Suprapubic skin (tissue), 4 donors: ENCODE results near the gene TBL1X. TPM values are rescaled to one million over a fixed set of nuclear protein-coding genes. Genes with fewer than 3 reads are reported as not detected.

Experiments
- DNase-seq, 2 donors: peaks; one replicate each; pipeline ENCODE4 v3.0.0-alpha.2; 2019; ENCODE audit warnings: low spot score in 2 of 2
- H3K27ac ChIP-seq: fragments of 200-600 bp; sonication (generic); one replicate; pipeline ENCODE4 v1.5.1; 2019
- H3K27me3 ChIP-seq: fragments of 200-600 bp; sonication (generic); one replicate; pipeline ENCODE4 v1.5.1; 2019
- H3K36me3 ChIP-seq: fragments of 200-600 bp; sonication (generic); one replicate; pipeline ENCODE4 v1.5.1; 2019
- H3K4me1 ChIP-seq: fragments of 200-600 bp; sonication (generic); one replicate; pipeline ENCODE4 v1.5.1; 2019
- H3K4me3 ChIP-seq: fragments of 200-600 bp; sonication (generic); one replicate; pipeline ENCODE4 v1.5.1; 2019; ENCODE audit warnings: mild to moderate bottlenecking
- H3K9me3 ChIP-seq: fragments of 200-600 bp; sonication (generic); one replicate; pipeline ENCODE4 v1.5.1; 2019
- CTCF ChIP-seq, 2 donors: fragments of 200-600 bp in 1 of 2; fragments of 450-650 bp in 1 of 2; sonication (generic) in 1 of 2; IDR thresholded peaks; one replicate each; pipeline ENCODE4 v1.5.1; 2016 to 2019; ENCODE audit warnings: antibody characterized with exemption in 2 of 2, mild to moderate bottlenecking in 1 of 2, moderate library complexity in 1 of 2
- EP300 ChIP-seq: sonication (generic); formaldehyde crosslinking; IDR thresholded peaks from one replicate; pipeline ENCODE4 v1.6.1; 2017; ENCODE audit warnings: antibody characterized with exemption
- POLR2A ChIP-seq, 2 donors: fragments of 450-650 bp; IDR thresholded peaks; one replicate each; pipeline ENCODE4 v1.6.1; 2017; ENCODE audit warnings: antibody characterized with exemption in 2 of 2, mild to moderate bottlenecking in 2 of 2, moderate library complexity in 2 of 2
- POLR2AphosphoS5 ChIP-seq, 3 donors: sonication (generic); formaldehyde crosslinking; IDR thresholded peaks; one replicate each; pipeline ENCODE4 v1.6.1; 2017; ENCODE audit warnings: antibody characterized with exemption in 3 of 3
- WGBS: methylation state at CpG from one replicate; pipeline ENCODE4 v1.1.5; 2018; 5-methylcytosine and 5-hydroxymethylcytosine counted together
- total RNA-seq, 4 donors: library from RNA; depleted of rRNA; stranded (reverse); fragments of >200 nt; gene quantifications; one replicate each; pipeline ENCODE4 v1.1.0, GENCODE V29; 2016

TBL1X gene
- total RNA-seq, 4 donors from 2014 or later = 13.2 to 31.0 (median 17.1) TPM

GRCh38 chrX:9436812-9437211 is 28.0 kb upstream of the TBL1X start:
- no peaks in the 10 kb centered on the region for H3K27me3 ChIP-seq
- no peak for DNase-seq
- H3K36me3 ChIP-seq = no peaks in the 10 kb centered on the region
- 56% methylated on average over 1 of the region's 1 CpG for WGBS
- TF ChIP-seq CTCF (IDR thresholded peaks at IDR 0.05) = no peak
- TF ChIP-seq POLR2A (IDR thresholded peaks at IDR 0.05) = no peak
- no peak for TF ChIP-seq EP300
- no peak for TF ChIP-seq POLR2AphosphoS5 (IDR thresholded peaks at IDR 0.05)
- no peak overlapping the region for H3K4me3 ChIP-seq
- H3K9me3 ChIP-seq = no peaks in the 10 kb centered on the region
- H3K4me1 ChIP-seq = no peaks in the 10 kb centered on the region
- no peak overlapping the region for H3K27ac ChIP-seq

- H3K4me3 ChIP-seq = no peak overlapping the region
- WGBS = 78% methylated on average over 3 of the region's 3 CpGs
- no peaks in the 10 kb centered on the region for H3K27me3 ChIP-seq
- H3K4me1 ChIP-seq = no peaks in the 10 kb centered on the region
- no peak for DNase-seq
- no peak overlapping the region for H3K27ac ChIP-seq
- H3K36me3 ChIP-seq = no peaks in the 10 kb centered on the region
- TF ChIP-seq CTCF (IDR thresholded peaks at IDR 0.05) (no peak), EP300 (no peak), POLR2AphosphoS5 (IDR thresholded peaks at IDR 0.05) (no peak), POLR2A (IDR thresholded peaks at IDR 0.05) (no peak)
- H3K9me3 ChIP-seq = no peaks in the 10 kb centered on the region
These were observed 25.8 kb upstream of the TBL1X start for GRCh38 chrX:9438933-9439494.

- H3K27me3 ChIP-seq = no peaks in the 10 kb centered on the region
- no peaks in the 10 kb centered on the region for H3K9me3 ChIP-seq
- TF ChIP-seq POLR2AphosphoS5 (IDR thresholded peaks at IDR 0.05) = no peak
- no peak for TF ChIP-seq CTCF (IDR thresholded peaks at IDR 0.05)
- no peak for TF ChIP-seq EP300
- TF ChIP-seq POLR2A (IDR thresholded peaks at IDR 0.05) = no peak
- no peaks in the 10 kb centered on the region for H3K36me3 ChIP-seq
- H3K4me3 ChIP-seq = no peak overlapping the region
- no peaks in the 10 kb centered on the region for H3K4me1 ChIP-seq
- WGBS = 74% methylated on average over 3 of the region's 3 CpGs
- H3K27ac ChIP-seq = no peak overlapping the region
- no peak for DNase-seq
These were observed 24.6 kb upstream of the TBL1X start for GRCh38 chrX:9440116-9440844.

- Histone ChIP-seq H3K4me1 (no peaks in the 10 kb centered on the region), H3K27ac (no peak overlapping the region), H3K27me3 (no peaks in the 10 kb centered on the region), H3K4me3 (no peak overlapping the region), H3K9me3 (no peaks in the 10 kb centered on the region), H3K36me3 (no peaks in the 10 kb centered on the region)
- 60% methylated on average over 4 of the region's 4 CpGs for WGBS
- no peak for DNase-seq
- TF ChIP-seq CTCF (IDR thresholded peaks at IDR 0.05) (no peak), POLR2AphosphoS5 (IDR thresholded peaks at IDR 0.05) (no peak), POLR2A (IDR thresholded peaks at IDR 0.05) (no peak), EP300 (no peak)
These were observed 22.8 kb upstream of the TBL1X start for GRCh38 chrX:9442056-9442455.

GRCh38 chrX:9443327-9443726 is 21.5 kb upstream of the TBL1X start:
- DNase-seq = no peak
- Histone ChIP-seq H3K27me3 (no peaks in the 10 kb centered on the region), H3K4me1 (no peaks in the 10 kb centered on the region), H3K27ac (no peak overlapping the region), H3K36me3 (no peaks in the 10 kb centered on the region), H3K9me3 (no peaks in the 10 kb centered on the region), H3K4me3 (no peak overlapping the region)
- 92% methylated on average over 20 of the region's 20 CpGs for WGBS
- TF ChIP-seq EP300 (no peak), POLR2A (IDR thresholded peaks at IDR 0.05) (no peak), CTCF (IDR thresholded peaks at IDR 0.05) (no peak), POLR2AphosphoS5 (IDR thresholded peaks at IDR 0.05) (no peak)
